ENCODE measurements around the gene ITPR1. TPM values are rescaled to one million over a fixed set of nuclear protein-coding genes. Genes with fewer than 3 reads are reported as not detected.

The ITPR1 gene
- polyA plus RNA-seq, 3 donors: 48.6 to 58.8 (median 53.2) TPM

DNA sequence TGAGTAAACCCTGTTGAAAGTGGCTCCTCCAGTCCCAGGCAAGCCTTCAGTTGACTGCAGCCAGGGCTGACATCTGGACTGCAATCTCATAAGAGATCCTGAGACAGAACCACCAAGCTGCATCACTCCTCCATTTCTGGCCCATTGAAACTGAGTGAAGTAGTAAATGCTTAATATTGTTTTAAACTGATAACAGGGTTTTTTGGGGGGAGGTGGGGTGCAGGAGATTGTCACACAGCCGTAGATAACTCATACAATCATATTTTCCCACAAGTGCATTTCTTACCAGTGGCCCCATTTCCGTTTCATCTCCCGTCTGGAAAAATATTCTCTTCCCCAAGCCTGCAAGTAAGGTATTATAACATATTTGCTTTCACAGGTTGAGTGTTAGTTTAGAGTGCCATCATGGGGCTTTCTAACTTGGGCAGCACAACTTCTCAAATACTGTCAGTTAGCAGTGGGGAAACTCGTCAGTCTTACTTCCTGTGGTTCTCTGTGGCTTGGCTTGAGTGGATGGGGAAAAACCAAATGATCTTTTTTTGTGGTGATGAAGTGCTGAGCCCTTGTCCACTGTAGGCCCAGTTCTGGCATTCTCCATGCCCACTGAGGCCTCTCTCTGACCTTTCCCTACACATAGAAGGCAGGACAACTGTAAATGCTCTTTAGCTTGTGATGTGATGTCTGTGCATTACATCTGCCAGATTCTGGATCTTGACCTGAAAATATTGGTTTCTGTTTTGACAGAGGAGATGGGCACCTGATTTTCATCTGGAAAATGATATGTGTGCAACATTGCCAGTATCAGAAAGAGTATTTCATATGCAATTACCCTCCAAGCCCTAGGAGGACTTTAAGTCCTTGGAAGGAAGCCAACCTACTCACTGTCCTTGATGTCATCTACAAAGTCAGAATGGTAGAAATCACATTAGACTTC is 396.0 kb downstream of the ITPR1 start:
- no peak for DNase-seq

DNA sequence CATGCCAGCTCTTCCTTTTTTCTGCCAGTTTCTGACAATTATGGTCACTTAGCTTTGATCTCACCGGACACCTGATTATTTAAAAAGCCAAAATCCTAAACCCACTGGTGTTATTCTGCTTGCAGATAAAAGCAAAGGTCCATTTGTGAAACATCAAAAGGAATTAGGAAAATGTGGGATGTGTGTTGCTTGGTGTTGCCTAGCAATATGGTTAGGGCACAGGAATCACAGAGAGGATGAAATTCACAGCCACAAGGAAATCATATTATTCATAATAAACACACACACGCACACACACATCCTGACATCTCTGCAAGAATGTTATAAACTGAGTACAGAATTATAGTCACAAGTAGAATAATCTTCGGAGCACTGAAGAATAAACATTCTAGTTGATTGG is 396.7 kb downstream of the ITPR1 start:
- no peak for DNase-seq

GRCh38 chr3:4894891-4895530 is 401.9 kb downstream of the ITPR1 start:
- no peak for DNase-seq

GRCh38 chr3:4895838-4896237 is 402.7 kb downstream of the ITPR1 start:
- DNase-seq: no peak

Other genes with a start within 250 kb of the ITPR1 start
- 10 to 100 TPM; 31.3 to 34.3 (median 34.1) TPM for gene SETMAR, start 190.0 kb upstream of the ITPR1 start, polyA plus RNA-seq (ENCODE audit: insufficient read length in 3 of 3)
- gene SUMF1, start 26.1 kb upstream of the ITPR1 start, polyA plus RNA-seq (ENCODE audit: insufficient read length in 3 of 3): 10 to 100 TPM; 49.2 to 52.5 (median 50.2) TPM